Gastroesophageal sphincter (tissue), 3 donors: ENCODE results near the gene RAET1E.
"Not testable (repeated sequence)": the region's sequence is repeated elsewhere in the genome, so short reads cannot be mapped to it uniquely, and the experiment has no call there.

ENCODE experiments used
- EP300 ChIP-seq: sonication (generic); formaldehyde crosslinking; IDR thresholded peaks from one replicate; pipeline ENCODE4 v1.6.1; 2017; ENCODE audit warnings: antibody characterized with exemption, mild to moderate bottlenecking
- POLR2A ChIP-seq, 2 donors: fragments of 450-650 bp; IDR thresholded peaks; one replicate each; pipeline ENCODE4 v1.6.1; 2017; ENCODE audit warnings: antibody characterized with exemption in 2 of 2, mild to moderate bottlenecking in 2 of 2, moderate library complexity in 1 of 2
- POLR2AphosphoS5 ChIP-seq: sonication (generic); formaldehyde crosslinking; IDR thresholded peaks from one replicate; pipeline ENCODE4 v1.6.1; 2017; ENCODE audit warnings: antibody characterized with exemption
- TF ChIP-seq, protein P1 (sequence below), 4 experiments: fragments of 200-600 bp in 2 of 4; fragments of 450-650 bp in 2 of 4; sonication (generic) in 1 of 4; IDR thresholded peaks; one replicate each; pipeline ENCODE4 v1.5.1; 2017 to 2019; ENCODE audit warnings: antibody characterized with exemption in 4 of 4, mild to moderate bottlenecking in 2 of 4, moderate library complexity in 2 of 4

DNA sequence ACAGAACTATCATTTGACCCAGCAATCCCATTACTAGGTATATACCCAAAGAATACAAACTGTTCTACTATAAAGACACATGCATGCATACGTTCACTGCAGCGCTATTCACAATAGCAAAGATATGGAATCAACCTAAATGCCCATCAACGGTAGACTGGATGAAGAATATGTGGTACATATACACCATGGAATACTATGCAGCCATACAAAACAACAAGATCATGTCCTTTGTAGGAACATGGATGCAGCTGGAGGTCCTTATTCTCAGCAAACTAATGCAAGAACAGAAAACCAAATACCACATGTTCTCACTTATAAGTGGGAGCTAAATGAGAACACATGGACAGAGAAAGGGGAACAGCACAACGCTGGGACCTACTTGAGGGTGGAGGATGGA is 49.6 kb downstream of the RAET1E start:
- TF ChIP-seq POLR2A (IDR thresholded peaks at IDR 0.05); EP300; POLR2AphosphoS5: not testable (repeated sequence)
- TF ChIP-seq, protein P1, sequence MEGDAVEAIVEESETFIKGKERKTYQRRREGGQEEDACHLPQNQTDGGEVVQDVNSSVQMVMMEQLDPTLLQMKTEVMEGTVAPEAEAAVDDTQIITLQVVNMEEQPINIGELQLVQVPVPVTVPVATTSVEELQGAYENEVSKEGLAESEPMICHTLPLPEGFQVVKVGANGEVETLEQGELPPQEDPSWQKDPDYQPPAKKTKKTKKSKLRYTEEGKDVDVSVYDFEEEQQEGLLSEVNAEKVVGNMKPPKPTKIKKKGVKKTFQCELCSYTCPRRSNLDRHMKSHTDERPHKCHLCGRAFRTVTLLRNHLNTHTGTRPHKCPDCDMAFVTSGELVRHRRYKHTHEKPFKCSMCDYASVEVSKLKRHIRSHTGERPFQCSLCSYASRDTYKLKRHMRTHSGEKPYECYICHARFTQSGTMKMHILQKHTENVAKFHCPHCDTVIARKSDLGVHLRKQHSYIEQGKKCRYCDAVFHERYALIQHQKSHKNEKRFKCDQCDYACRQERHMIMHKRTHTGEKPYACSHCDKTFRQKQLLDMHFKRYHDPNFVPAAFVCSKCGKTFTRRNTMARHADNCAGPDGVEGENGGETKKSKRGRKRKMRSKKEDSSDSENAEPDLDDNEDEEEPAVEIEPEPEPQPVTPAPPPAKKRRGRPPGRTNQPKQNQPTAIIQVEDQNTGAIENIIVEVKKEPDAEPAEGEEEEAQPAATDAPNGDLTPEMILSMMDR (IDR thresholded peaks at IDR 0.05) = not testable (repeated sequence)
